GDM1 (cell line): Measurements from ENCODE around the gene MBD4.

Experiments used
- DNase-seq: peaks from one replicate; lab custom pipeline; 2025; lab: John Stamatoyannopoulos, UW

MBD4 gene

GRCh38 chr3:129382366-129382765 is 57.4 kb downstream of the MBD4 start:
- no peak for DNase-seq
